Stimulated activated CD4-positive, alpha-beta T cell treated with anti-CD3 and anti-CD28 coated beads, Interleukin-15, amount 100 ng/mL, for 1 hour (primary cell): ENCODE results near the gene MRPS11.
"Not testable (repeated sequence)": the region's sequence is repeated elsewhere in the genome, so short reads cannot be mapped to it uniquely, and the experiment has no call there.

Experiments used
- DNase-seq, 2 donors: peaks; one replicate each; pipeline ENCODE4 v3.0.0-alpha.2; 2020; ENCODE audit warnings: low read depth in 1 of 2, low spot score in 1 of 2

MRPS11 gene

GRCh38 chr15:88467073-88467934, at the start of gene MRPS11, which contains the start of gene MRPL46:
Gene MRPS11, plus strand, starts transcription at chr15:88467708. Its CDS starts 10 bp downstream, at chr15:88467718.
Gene MRPL46, minus strand, starts transcription at chr15:88467388. Its CDS starts 11 bp downstream, at chr15:88467377.
- peak; percentile 77 to 87 for DNase-seq

GRCh38 chr15:88419830-88420229, 47.7 kb upstream of the MRPS11 start:
- DNase-seq: no peak

GRCh38 chr15:88423331-88423730, 44.2 kb upstream of the MRPS11 start:
- no peak for DNase-seq

GRCh38 chr15:88426304-88426703, 41.2 kb upstream of the MRPS11 start:
- DNase-seq: no peak

GRCh38 chr15:88428053-88428452, 39.5 kb upstream of the MRPS11 start:
- DNase-seq: no peak

- DNase-seq: no peak
Measured at GRCh38 chr15:88428805-88429605, 38.5 kb upstream of the MRPS11 start.

GRCh38 chr15:88430051-88430450, 37.5 kb upstream of the MRPS11 start:
- DNase-seq: no peak

- no peak for DNase-seq
Measured at GRCh38 chr15:88431441-88431840, 36.1 kb upstream of the MRPS11 start.

- DNase-seq: no peak
Measured at GRCh38 chr15:88433046-88433685, 34.3 kb upstream of the MRPS11 start.

- not testable (repeated sequence) for DNase-seq
Measured at GRCh38 chr15:88434106-88434505, 33.4 kb upstream of the MRPS11 start.

GRCh38 chr15:88438181-88438580, 29.3 kb upstream of the MRPS11 start:
- DNase-seq: no peak

- DNase-seq: no peak
Measured at GRCh38 chr15:88440021-88440420, 27.5 kb upstream of the MRPS11 start.

- no peak for DNase-seq
Measured at GRCh38 chr15:88441076-88441730, 26.3 kb upstream of the MRPS11 start.

GRCh38 chr15:88447206-88447605, 20.3 kb upstream of the MRPS11 start:
- DNase-seq: no peak

- DNase-seq: no peak
Measured at GRCh38 chr15:88447741-88448140, 19.8 kb upstream of the MRPS11 start.

- no peak for DNase-seq
Measured at GRCh38 chr15:88448991-88449461, 18.5 kb upstream of the MRPS11 start.

GRCh38 chr15:88449581-88449980, 17.9 kb upstream of the MRPS11 start:
- DNase-seq: no peak

- DNase-seq: peak in 1 of 2 donors; percentile 49
Measured at GRCh38 chr15:88450125-88450798, 17.2 kb upstream of the MRPS11 start.

GRCh38 chr15:88453651-88454050, 13.9 kb upstream of the MRPS11 start:
- no peak for DNase-seq

GRCh38 chr15:88454236-88454635, 13.3 kb upstream of the MRPS11 start:
- no peak for DNase-seq
